RWPE2 (cell line): ENCODE results near the gene SMYD3.

Source experiments
- ATAC-seq: fragments of 200-7000 bp; cut with Tn5 transposase; 3 replicates; pipeline ENCODE4 v1.9.1; 2021; ENCODE audit warnings: low read depth
- DNase-seq: peaks from one replicate; pipeline ENCODE4 v3.0.0-alpha.2; 2020; ENCODE audit warnings: low spot score
- H3K27ac ChIP-seq: fragments of 450-650 bp; 2 replicates; pipeline ENCODE4 v1.5.1; 2017; ENCODE audit warnings: mild to moderate bottlenecking; ENCODE audit not compliant: poor library complexity, severe bottlenecking
- H3K27me3 ChIP-seq: fragments of 250-450 bp; sonication (Bioruptor Pico); 2 replicates; pipeline ENCODE4 v1.5.1; 2021; ENCODE audit warnings: mild to moderate bottlenecking, moderate library complexity; ENCODE audit not compliant: insufficient read depth, poor library complexity, severe bottlenecking
- H3K36me3 ChIP-seq: fragments of 250-450 bp; sonication (Bioruptor Pico); 2 replicates; pipeline ENCODE4 v1.5.1; 2020; ENCODE audit warnings: low read depth, mild to moderate bottlenecking, moderate library complexity
- H3K4me1 ChIP-seq: fragments of 250-450 bp; sonication (Bioruptor Pico); 2 replicates; pipeline ENCODE4 v1.5.1; 2021; ENCODE audit warnings: mild to moderate bottlenecking, moderate library complexity; ENCODE audit not compliant: insufficient read depth, poor library complexity, severe bottlenecking
- H3K4me3 ChIP-seq: fragments of 250-450 bp; sonication (Bioruptor Pico); 2 replicates; pipeline ENCODE4 v1.5.1; 2021; ENCODE audit warnings: mild to moderate bottlenecking, moderate library complexity; ENCODE audit not compliant: severe bottlenecking
- H3K9me3 ChIP-seq: fragments of 250-450 bp; sonication (Bioruptor Pico); 2 replicates; pipeline ENCODE4 v1.5.1; 2021; ENCODE audit warnings: mild to moderate bottlenecking, moderate library complexity; ENCODE audit not compliant: severe bottlenecking
- TF ChIP-seq, protein P1 (sequence below): fragments of 450-650 bp; IDR thresholded peaks from one replicate; pipeline ENCODE4 v1.5.1; 2017; ENCODE audit warnings: mild to moderate bottlenecking, moderate library complexity; ENCODE audit not compliant: poor library complexity, severe bottlenecking

Gene SMYD3

DNA sequence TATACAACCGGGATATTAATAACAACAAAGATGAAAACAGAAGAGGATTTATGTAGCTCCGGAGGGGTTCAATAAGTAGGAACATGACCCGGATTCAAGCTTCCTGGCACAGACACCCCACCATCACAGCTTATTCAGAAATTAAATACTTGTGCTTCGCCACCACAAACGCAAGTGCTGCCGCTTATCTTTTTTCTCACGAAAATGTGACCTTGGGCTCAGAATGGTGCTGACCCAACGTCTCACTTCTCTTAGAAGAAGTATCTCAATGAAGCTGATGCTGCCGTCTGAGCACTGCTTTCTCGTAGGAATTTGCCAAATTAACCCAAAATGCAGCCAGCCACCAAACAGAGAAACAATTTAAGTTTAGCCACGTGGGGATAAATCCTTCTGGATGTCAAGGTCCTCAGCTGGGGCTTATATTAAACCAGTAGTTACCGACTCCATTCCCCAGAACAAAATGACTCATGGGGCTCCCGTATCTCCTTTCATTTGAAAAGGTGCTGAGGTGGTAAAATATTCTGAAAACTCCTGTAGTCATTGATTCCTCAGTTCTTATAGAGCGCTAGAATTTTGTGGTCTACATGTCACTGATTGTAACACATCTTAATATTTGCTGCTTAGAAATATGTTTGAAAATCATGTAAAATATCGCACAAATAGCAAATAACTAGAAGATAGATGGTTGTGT is 466.7 kb downstream of the SMYD3 start:
- no peaks in the 10 kb centered on the region for H3K36me3 ChIP-seq
- TF ChIP-seq, protein P1, sequence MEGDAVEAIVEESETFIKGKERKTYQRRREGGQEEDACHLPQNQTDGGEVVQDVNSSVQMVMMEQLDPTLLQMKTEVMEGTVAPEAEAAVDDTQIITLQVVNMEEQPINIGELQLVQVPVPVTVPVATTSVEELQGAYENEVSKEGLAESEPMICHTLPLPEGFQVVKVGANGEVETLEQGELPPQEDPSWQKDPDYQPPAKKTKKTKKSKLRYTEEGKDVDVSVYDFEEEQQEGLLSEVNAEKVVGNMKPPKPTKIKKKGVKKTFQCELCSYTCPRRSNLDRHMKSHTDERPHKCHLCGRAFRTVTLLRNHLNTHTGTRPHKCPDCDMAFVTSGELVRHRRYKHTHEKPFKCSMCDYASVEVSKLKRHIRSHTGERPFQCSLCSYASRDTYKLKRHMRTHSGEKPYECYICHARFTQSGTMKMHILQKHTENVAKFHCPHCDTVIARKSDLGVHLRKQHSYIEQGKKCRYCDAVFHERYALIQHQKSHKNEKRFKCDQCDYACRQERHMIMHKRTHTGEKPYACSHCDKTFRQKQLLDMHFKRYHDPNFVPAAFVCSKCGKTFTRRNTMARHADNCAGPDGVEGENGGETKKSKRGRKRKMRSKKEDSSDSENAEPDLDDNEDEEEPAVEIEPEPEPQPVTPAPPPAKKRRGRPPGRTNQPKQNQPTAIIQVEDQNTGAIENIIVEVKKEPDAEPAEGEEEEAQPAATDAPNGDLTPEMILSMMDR: no peak

DNA sequence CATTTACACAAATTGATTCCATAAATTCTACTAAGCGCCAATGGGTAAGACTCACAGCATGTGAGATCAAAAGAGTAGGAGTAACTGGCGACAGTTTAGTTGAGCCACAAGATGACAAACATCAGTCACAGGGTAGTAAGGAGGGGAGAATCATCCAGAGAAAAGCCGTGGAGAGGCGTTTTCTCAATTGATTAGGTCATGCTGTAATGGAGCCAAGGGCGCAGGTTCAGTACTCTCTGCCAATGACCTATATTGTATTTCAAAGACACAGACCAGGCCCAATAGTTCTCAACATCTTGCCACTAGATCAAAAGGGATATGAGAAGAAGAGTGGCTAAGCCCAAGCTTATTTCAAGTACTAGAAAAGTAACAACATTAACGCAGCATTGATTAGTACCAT is 467.5 kb downstream of the SMYD3 start:
- H3K27me3 ChIP-seq: no peaks in the 10 kb centered on the region
- H3K27ac ChIP-seq: no peak overlapping the region
- no peak for ATAC-seq
- TF ChIP-seq, protein P1: no peak
- H3K9me3 ChIP-seq: no peaks in the 10 kb centered on the region
- no peaks in the 10 kb centered on the region for H3K36me3 ChIP-seq
- no peak overlapping the region for H3K4me3 ChIP-seq
- H3K4me1 ChIP-seq: no peaks in the 10 kb centered on the region
- DNase-seq: no peak

More for the DNA sequence above, 466.7 kb downstream of the SMYD3 start:
- DNase-seq: no peak
- Histone ChIP-seq H3K4me1 (no peaks in the 10 kb centered on the region), H3K27me3 (no peaks in the 10 kb centered on the region), H3K27ac (no peak overlapping the region), H3K9me3 (no peaks in the 10 kb centered on the region), H3K4me3 (no peak overlapping the region)
- no peak for ATAC-seq

DNA sequence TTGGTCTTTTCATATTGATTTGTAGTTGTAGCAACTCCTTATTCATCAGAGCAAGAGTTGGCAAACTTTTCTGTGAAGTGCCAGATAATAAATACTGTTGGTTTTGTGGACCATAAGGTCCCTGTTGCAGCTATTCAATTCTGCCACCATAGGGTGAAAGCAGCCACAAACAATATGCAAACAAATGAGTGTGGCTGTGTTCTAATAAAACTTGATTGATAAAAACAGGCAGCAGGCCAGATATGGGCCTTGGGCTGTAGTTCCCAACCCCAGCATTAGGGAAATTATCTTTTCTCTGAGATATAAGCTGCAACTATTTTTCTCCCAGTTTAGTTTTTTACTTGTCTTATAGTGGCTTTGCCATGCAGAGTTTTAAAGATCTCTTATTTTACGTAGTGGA is 469.2 kb downstream of the SMYD3 start:
- Histone ChIP-seq H3K27ac (no peak overlapping the region), H3K4me3 (no peak overlapping the region), H3K27me3 (no peaks in the 10 kb centered on the region), H3K9me3 (no peaks in the 10 kb centered on the region), H3K4me1 (no peaks in the 10 kb centered on the region), H3K36me3 (no peaks in the 10 kb centered on the region)
- no peak for ATAC-seq
- TF ChIP-seq, protein P1: no peak
- DNase-seq: no peak

DNA sequence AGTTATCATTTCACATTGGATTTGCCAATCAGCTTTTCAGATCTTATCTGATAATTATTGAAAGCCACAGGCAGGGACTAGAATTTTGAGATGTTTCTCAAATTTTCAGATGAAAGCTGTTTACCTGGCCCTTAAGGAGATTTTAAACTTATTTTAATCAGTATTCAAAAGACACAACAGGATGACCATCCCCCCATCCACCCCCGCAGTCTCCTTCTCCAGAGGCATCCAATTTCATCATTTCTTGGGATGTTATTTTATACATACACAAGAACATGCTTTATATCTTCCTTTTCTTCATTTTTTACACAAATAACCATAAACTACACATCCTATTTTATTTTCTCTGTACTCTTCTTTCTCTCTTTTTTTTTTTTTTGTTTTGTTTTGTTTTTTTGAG is 470.9 kb downstream of the SMYD3 start:
- no peak for ATAC-seq

DNA sequence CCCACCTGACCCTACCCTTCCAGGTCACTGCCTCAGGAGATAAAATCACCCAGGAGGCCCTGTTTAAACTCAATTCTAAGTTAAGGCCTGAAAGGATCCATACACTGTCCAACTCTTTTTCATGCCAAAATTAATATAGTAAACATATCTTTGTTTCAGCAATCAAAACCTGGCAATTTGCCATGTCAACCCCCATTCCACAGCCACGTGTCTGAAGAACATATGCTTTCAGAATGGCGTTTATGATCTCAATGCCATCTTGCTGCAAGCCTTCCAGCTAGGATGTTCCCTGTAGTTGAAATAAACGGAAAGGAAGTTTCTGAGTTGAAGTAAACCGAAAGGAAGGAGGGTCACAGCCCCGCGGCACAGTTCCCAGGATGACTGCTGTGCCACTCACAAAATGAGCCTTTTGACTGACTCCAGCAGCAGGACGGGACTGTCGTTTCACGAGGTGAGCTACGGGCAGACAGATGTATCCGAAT is 472.0 kb downstream of the SMYD3 start:
- TF ChIP-seq, protein P1: no peak
- H3K9me3 ChIP-seq: no peaks in the 10 kb centered on the region
- H3K36me3 ChIP-seq: no peaks in the 10 kb centered on the region
- no peaks in the 10 kb centered on the region for H3K27me3 ChIP-seq
- H3K4me1 ChIP-seq: no peaks in the 10 kb centered on the region
- DNase-seq: no peak
- no peak overlapping the region for H3K4me3 ChIP-seq
- ATAC-seq: no peak
- H3K27ac ChIP-seq: no peak overlapping the region

More for the DNA sequence above, 470.9 kb downstream of the SMYD3 start:
- no peaks in the 10 kb centered on the region for H3K4me1 ChIP-seq
- no peaks in the 10 kb centered on the region for H3K36me3 ChIP-seq
- TF ChIP-seq, protein P1: no peak
- no peaks in the 10 kb centered on the region for H3K9me3 ChIP-seq
- no peak overlapping the region for H3K27ac ChIP-seq
- H3K27me3 ChIP-seq: no peaks in the 10 kb centered on the region
- H3K4me3 ChIP-seq: no peak overlapping the region
- no peak for DNase-seq
